Thyroid gland (tissue), 4 donors: ENCODE data around the gene LYPD8. TPM values are rescaled to one million over a fixed set of nuclear protein-coding genes. Genes with fewer than 3 reads are reported as not detected.

Experiments
- DNase-seq, 2 donors: peaks; one replicate each; pipeline ENCODE4 v3.0.0-alpha.2; 2019
- H3K27ac ChIP-seq, 3 donors: fragments of 200-600 bp; sonication (generic); 1 replicate in 2 of 3; 2 replicates in 1 of 3; pipeline ENCODE4 v1.5.1; 2016 to 2019; ENCODE audit warnings: mild to moderate bottlenecking in 1 of 3, moderate library complexity in 1 of 3
- H3K27me3 ChIP-seq: fragments of 200-600 bp; sonication (generic); one replicate; pipeline ENCODE4 v1.5.1; 2019
- H3K36me3 ChIP-seq, 2 donors: fragments of 200-600 bp; sonication (generic); one replicate each; pipeline ENCODE4 v1.5.1; 2016 to 2019
- H3K4me1 ChIP-seq, 2 donors: fragments of 200-600 bp; sonication (generic); one replicate each; pipeline ENCODE4 v1.5.1; 2017 to 2019
- H3K4me3 ChIP-seq, 3 donors: fragments of 200-600 bp; sonication (generic); replicated peaks in 1 of 3; 1 replicate in 2 of 3; 2 replicates in 1 of 3; pipeline ENCODE4 v1.5.1; 2016; ENCODE audit warnings: mild to moderate bottlenecking in 1 of 3
- H3K9me3 ChIP-seq: fragments of 200-600 bp; sonication (generic); one replicate; pipeline ENCODE4 v1.5.1; 2017
- POLR2A ChIP-seq, 2 donors: fragments of 450-650 bp; IDR thresholded peaks; one replicate each; pipeline ENCODE4 v1.6.1; 2017; ENCODE audit warnings: antibody characterized with exemption in 2 of 2, mild to moderate bottlenecking in 2 of 2, moderate library complexity in 1 of 2
- WGBS, 2 donors: methylation state at CpG; one replicate each; pipeline ENCODE4 v1.1.5; 2017; 5-methylcytosine and 5-hydroxymethylcytosine counted together
- intact Hi-C: fragments of 100-400 bp; cut with DNase I; formaldehyde crosslinking; loops from one replicate; pipeline ENCODE4 v1.15.1; 2023
- small RNA-seq: library from RNA; depleted of rRNA; stranded (forward); fragments of <200 nt; gene quantifications from one replicate; pipeline ENCODE3, GENCODE V24; 2016
- total RNA-seq, 4 donors: library from RNA; depleted of rRNA; stranded (reverse); fragments of >200 nt; gene quantifications; one replicate each; pipeline ENCODE4 v1.2.3, GENCODE V29; 2016
- TF ChIP-seq, protein P1 (sequence below), 6 experiments: fragments of 200-600 bp in 3 of 6; fragments of 450-650 bp in 3 of 6; sonication (generic) in 3 of 6; IDR thresholded peaks; one replicate each; pipeline ENCODE4 v1.5.1; 2016 to 2019; ENCODE audit warnings: antibody characterized with exemption in 6 of 6, mild to moderate bottlenecking in 2 of 6, inconsistent platforms in 1 of 6, moderate library complexity in 1 of 6

LYPD8 gene
- total RNA-seq, 4 donors from 2014 or later, result not detected

DNA sequence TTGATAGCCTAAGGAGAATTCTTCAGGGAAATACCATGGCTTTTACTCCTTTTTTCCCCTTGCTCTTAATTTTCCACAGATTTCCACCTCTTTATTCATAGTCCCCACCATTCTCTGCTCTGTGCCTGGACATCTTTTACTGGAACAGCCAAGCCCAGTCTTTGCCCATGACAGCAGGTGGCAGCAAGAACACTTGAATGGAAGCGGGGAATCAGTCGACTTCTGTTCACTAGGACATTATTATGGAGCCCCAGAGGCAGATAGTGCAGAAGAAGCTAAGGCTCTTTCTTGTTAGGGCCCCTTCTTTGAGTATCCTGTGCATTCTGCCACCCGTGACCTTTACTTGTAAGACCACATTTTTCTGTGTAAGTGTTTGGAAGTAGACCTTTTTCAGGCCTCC is 59.3 kb downstream of the LYPD8 start:
- no peak for TF ChIP-seq POLR2A (IDR thresholded peaks at IDR 0.05)
- TF ChIP-seq, protein P1, sequence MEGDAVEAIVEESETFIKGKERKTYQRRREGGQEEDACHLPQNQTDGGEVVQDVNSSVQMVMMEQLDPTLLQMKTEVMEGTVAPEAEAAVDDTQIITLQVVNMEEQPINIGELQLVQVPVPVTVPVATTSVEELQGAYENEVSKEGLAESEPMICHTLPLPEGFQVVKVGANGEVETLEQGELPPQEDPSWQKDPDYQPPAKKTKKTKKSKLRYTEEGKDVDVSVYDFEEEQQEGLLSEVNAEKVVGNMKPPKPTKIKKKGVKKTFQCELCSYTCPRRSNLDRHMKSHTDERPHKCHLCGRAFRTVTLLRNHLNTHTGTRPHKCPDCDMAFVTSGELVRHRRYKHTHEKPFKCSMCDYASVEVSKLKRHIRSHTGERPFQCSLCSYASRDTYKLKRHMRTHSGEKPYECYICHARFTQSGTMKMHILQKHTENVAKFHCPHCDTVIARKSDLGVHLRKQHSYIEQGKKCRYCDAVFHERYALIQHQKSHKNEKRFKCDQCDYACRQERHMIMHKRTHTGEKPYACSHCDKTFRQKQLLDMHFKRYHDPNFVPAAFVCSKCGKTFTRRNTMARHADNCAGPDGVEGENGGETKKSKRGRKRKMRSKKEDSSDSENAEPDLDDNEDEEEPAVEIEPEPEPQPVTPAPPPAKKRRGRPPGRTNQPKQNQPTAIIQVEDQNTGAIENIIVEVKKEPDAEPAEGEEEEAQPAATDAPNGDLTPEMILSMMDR (IDR thresholded peaks at IDR 0.05), result no peak
- no peaks in the 10 kb centered on the region for H3K4me1 ChIP-seq
- H3K4me3 ChIP-seq, result no peak overlapping the region
- WGBS, 2 donors, result 64 to 74% methylated on average over 3 of the region's 3 CpGs
- H3K36me3 ChIP-seq, result no peaks in the 10 kb centered on the region
- DNase-seq, result no peak
- no peak overlapping the region for H3K27ac ChIP-seq
- no peaks in the 10 kb centered on the region for H3K9me3 ChIP-seq
- no peaks in the 10 kb centered on the region for H3K27me3 ChIP-seq
- intact Hi-C loops, result no loop called here

DNA sequence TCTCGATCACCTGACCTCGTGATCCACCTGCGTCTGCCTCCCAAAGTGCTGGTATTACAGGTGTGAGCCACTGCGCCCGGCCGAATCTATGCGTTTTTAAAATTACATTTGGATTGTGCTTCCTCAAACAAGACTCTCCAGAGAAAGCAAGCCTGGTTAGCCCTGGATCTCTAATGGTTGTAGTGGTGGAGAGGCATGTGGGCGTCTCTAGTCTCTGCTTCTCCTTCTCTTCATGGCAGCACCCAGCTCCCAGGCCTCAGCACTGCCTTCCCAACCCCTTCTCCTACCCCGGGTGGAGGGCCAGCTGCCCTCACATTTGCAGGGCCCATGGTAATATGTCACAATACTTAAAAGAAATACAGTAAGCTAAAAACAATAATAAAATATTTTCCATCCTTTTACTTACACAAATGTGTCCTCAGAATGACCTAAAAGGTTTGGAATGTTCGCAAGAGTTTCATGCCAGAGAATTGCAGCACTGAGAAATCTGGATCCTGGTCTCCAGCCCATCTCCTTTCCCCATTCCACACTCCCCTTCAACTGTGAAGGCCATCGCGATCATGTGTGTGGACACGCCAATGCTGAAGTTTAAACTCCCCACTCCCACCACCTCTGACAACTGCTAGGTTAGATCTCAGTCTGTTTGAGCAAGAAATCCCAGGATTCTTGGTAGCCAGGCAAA is 60.0 kb downstream of the LYPD8 start:
- H3K4me3 ChIP-seq, result no peak overlapping the region
- WGBS, 2 donors, result 89 to 91% methylated on average over 13 of the region's 13 CpGs
- H3K4me1 ChIP-seq, result no peaks in the 10 kb centered on the region
- no peaks in the 10 kb centered on the region for H3K27me3 ChIP-seq
- intact Hi-C loops, result no loop called here
- no peaks in the 10 kb centered on the region for H3K36me3 ChIP-seq
- H3K9me3 ChIP-seq, result no peaks in the 10 kb centered on the region
- no peak overlapping the region for H3K27ac ChIP-seq
- DNase-seq, result no peak
- TF ChIP-seq, protein P1 (IDR thresholded peaks at IDR 0.05), result no peak
- TF ChIP-seq POLR2A (IDR thresholded peaks at IDR 0.05), result no peak

DNA sequence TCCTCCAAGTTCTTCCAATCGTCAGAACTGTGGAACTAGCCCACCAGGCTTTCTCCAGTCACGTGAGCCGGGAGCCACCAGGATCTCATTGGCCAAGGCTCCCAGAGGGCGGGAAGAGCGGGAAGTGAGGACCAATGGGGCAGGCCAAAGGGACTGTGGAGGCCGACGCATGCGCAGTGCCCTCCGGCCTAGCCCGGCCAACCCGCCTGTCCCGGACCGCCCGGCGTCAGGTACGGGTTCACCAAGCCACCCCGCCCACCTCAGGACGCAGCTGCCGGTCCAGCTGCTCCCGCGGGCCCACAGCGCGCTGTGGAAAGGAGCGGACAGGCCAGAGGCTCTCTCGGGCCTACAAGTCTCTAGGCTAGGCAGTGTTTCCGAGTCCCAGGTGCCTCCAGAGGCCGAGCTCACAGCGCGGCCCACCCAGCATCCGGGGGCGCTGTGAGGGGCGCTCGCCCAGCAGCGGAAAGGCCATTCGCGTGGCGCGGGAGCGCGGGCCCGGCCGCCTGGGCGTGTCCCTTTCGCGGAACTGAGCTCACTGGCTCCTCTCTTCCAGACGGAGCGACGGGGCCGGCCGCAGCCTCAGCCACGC is 63.9 kb downstream of the LYPD8 start:
- intact Hi-C loops, result no loop called here
- no peaks in the 10 kb centered on the region for H3K27me3 ChIP-seq
- no peaks in the 10 kb centered on the region for H3K9me3 ChIP-seq
- 80 to 91% methylated on average over 19 to 45 of the region's 51 CpGs for WGBS, 2 donors
- TF ChIP-seq POLR2A (IDR thresholded peaks at IDR 0.05), result no peak
- DNase-seq, result no peak
- no peak overlapping the region for H3K4me3 ChIP-seq
- H3K27ac ChIP-seq, result no peak overlapping the region
- H3K4me1 ChIP-seq, result no peaks in the 10 kb centered on the region
- no peaks in the 10 kb centered on the region for H3K36me3 ChIP-seq

Small RNAs within 50 kb of the gene (small RNA-seq; reads per million reads assigned to genes)
- gene AHCYP8, result not detected

Other genes starting within 250 kb of the LYPD8 start
- not detected for gene OR2G6, start 247.7 kb downstream of the LYPD8 start, total RNA-seq
- gene OR2T29, start 193.0 kb downstream of the LYPD8 start, total RNA-seq, result not detected
- not detected for gene OR2T34, start 181.0 kb downstream of the LYPD8 start, total RNA-seq
- gene OR2T10, start 158.1 kb downstream of the LYPD8 start, total RNA-seq, result not detected
- not detected for gene OR2T11, start 120.7 kb downstream of the LYPD8 start, total RNA-seq
- not detected for gene OR2T35, start 110.5 kb downstream of the LYPD8 start, total RNA-seq
- not detected for gene OR2T27, start 100.2 kb downstream of the LYPD8 start, total RNA-seq
- gene OR14I1, start 53.0 kb downstream of the LYPD8 start, total RNA-seq, result not detected
- 10 to 100 TPM; 25.2 to 32.0 (median 30.0) TPM for gene SH3BP5L, start 70.2 kb upstream of the LYPD8 start, total RNA-seq
- 10 to 100 TPM; 43.5 to 82.2 (median 53.7) TPM for gene ZNF672, start 82.5 kb upstream of the LYPD8 start, total RNA-seq
- gene ZNF692, start 103.3 kb upstream of the LYPD8 start, total RNA-seq, result 10 to 100 TPM; 17.2 to 59.7 (median 34.1) TPM
- gene PGBD2, start 150.5 kb upstream of the LYPD8 start, total RNA-seq, result 10 to 100 TPM; 10.0 to 20.3 (median 14.4) TPM